ENCODE data around the gene TCTA. TPM values are rescaled to one million over a fixed set of nuclear protein-coding genes. Genes with fewer than 3 reads are reported as not detected.
"Not testable (repeated sequence)": the region's sequence is repeated elsewhere in the genome, so short reads cannot be mapped to it uniquely, and the experiment has no call there.

Gene TCTA
- total and polyA plus RNA-seq, 2 of the 8 experiments (the other 6 are each of a cell fraction or from before 2014, with no cell fraction given): 6.2 to 11.0 TPM

DNA sequence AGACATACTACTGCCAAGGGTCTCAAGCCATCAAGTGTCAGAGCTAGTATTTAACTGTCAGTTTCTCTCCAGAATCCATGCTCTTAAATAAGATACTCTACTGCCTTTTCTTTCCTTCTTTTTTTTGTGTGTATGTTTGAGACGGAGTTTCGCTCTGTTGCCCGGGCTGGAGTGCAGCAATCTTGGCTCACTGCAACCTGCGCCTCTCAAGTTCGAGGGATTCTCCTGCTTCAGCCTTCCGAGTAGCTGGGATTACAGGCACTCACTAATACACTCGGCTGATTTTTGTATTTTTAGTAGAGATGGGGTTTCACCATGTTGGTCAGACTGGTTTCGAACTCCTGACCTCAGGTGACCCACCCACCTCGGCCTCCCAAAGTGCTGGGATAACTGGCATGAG, 6.7 kb upstream of the TCTA start:
- H2AK5ac ChIP-seq (ENCODE audit: low read depth, low read length); H3K18ac ChIP-seq (ENCODE audit: extremely low read depth, low read length); H3K4me2 ChIP-seq (ENCODE audit: insufficient read depth in 1 of 2, low read depth in 2 of 2, low read length in 2 of 2); H3K9me3 ChIP-seq (ENCODE audit: insufficient read depth in 2 of 2, low read depth in 1 of 2, low read length in 1 of 2); H3K4ac ChIP-seq (replicated peaks; ENCODE audit: insufficient read length, low read depth, low read length); H3K27ac ChIP-seq (ENCODE audit: low read depth, low read length); H3K36me3 ChIP-seq (ENCODE audit: control insufficient read depth in 2 of 4, insufficient read depth in 4 of 4, low read length in 3 of 4); H2BK5ac ChIP-seq (ENCODE audit: low read depth, low read length); H2BK15ac ChIP-seq (ENCODE audit: low read length); H3K56ac ChIP-seq (replicated peaks; ENCODE audit: insufficient read length, low read depth, low read length); H4K91ac ChIP-seq (replicated peaks; ENCODE audit: insufficient read length, low read length); H3K9ac ChIP-seq (replicated peaks in 1 of 4; ENCODE audit: extremely low read depth in 1 of 4, low read depth in 3 of 4, low read length in 3 of 4); H3K27me3 ChIP-seq (replicated peaks in 1 of 4; ENCODE audit: control insufficient read depth in 3 of 4, extremely low read depth in 1 of 4, insufficient read depth in 3 of 4, low read length in 3 of 4); H2BK20ac ChIP-seq (ENCODE audit: low read length); H4K8ac ChIP-seq (ENCODE audit: extremely low read depth, insufficient read depth, low read length); H2AFZ ChIP-seq (ENCODE audit: low read length); FAIRE-seq; CTCF ChIA-PET (ENCODE audit: partially characterized antibody); H3K14ac ChIP-seq (ENCODE audit: insufficient read length); H4K5ac ChIP-seq (ENCODE audit: insufficient read length, low read depth, low read length); H2BK120ac ChIP-seq (replicated peaks; ENCODE audit: low read depth, low read length); H3K23me2 ChIP-seq (ENCODE audit: low read depth, low read length); DNase-seq (ENCODE audit: low read depth in 1 of 2, low spot score in 2 of 2); H3K4me1 ChIP-seq (replicated peaks in 1 of 4; ENCODE audit: control insufficient read depth in 3 of 4, insufficient read depth in 4 of 4, low read length in 3 of 4); H2BK12ac ChIP-seq (ENCODE audit: low read depth, low read length); H3K4me3 ChIP-seq (ENCODE audit: extremely low read depth in 1 of 4, insufficient read depth in 2 of 4, low read depth in 3 of 4, low read length in 4 of 4); H3K23ac ChIP-seq (ENCODE audit: insufficient read length): not testable (repeated sequence)
- peaks cover 46 to 98% of the 10 kb centered on the region in 2 experiments for H3K79me2 ChIP-seq (ENCODE audit: control insufficient read depth in 1 of 2, insufficient read depth in 2 of 2, low read length in 2 of 2)
- POLR2A ChIA-PET (ENCODE audit: partially characterized antibody): interaction anchor here (0.6 to 1.2 kb wide), 3 partner anchors 10 to 209 kb away, joined by 3 to 8 read pairs (median 5); partner anchors contain the start of gene GPX1
- H4K20me1 ChIP-seq (replicated peaks in 1 of 2; ENCODE audit: control insufficient read depth in 1 of 2, insufficient read depth in 2 of 2, low read length in 2 of 2): peaks cover 21 to 23% of the 10 kb centered on the region in 2 experiments
- 89% methylated on average over 9 of the region's 9 CpGs; no CpG with 5 or more reads in 1 of the 2 experiments for WGBS, 2 experiments (ENCODE audit: extremely low coverage in 1 of 2, insufficient coverage in 1 of 2, insufficient read length in 1 of 2, insufficient replicate concordance in 2 of 2, low coverage in 1 of 2, low lambda C conversion rate in 2 of 2, missing lambda C conversion rate in 1 of 2)
- H3K79me1 ChIP-seq (ENCODE audit: low read depth, low read length): peaks cover 13% of the 10 kb centered on the region
